Keratinocyte (primary cell): ENCODE results near the gene CARMIL1. TPM values are rescaled to one million over a fixed set of nuclear protein-coding genes. Genes with fewer than 3 reads are reported as not detected.

Experiments
- DNase-seq: peaks from one replicate; pipeline ENCODE4 v3.0.0-alpha.2; 2011; ENCODE audit warnings: low read depth, missing footprints, low spot score
- FAIRE-seq: peaks from 2 replicates; lab custom pipeline; 2011; peaks lifted over from hg19 to GRCh38; lab: Jason Lieb, UNC
- H2AFZ ChIP-seq: 2 replicates; pipeline ENCODE4 v1.6.0; 2012; ENCODE audit warnings: low read length, control low read depth, inconsistent platforms; ENCODE audit not compliant: control insufficient read depth
- H3K27ac ChIP-seq: 2 replicates; pipeline ENCODE4 v1.5.1; 2011; ENCODE audit warnings: low read length; ENCODE audit not compliant: control insufficient read depth, insufficient read depth
- H3K27me3 ChIP-seq: 3 replicates; pipeline ENCODE4 v1.6.0; 2011; ENCODE audit warnings: low read length; ENCODE audit not compliant: control insufficient read depth, insufficient read depth; ENCODE audit errors: extremely low read depth
- H3K36me3 ChIP-seq, 2 experiments: 2 replicates in 1 of 2; 3 replicates in 1 of 2; pipeline ENCODE4 v1.5.1; 2011; ENCODE audit warnings: low read length in 2 of 2, mild to moderate bottlenecking in 1 of 2; ENCODE audit not compliant: control insufficient read depth in 2 of 2, insufficient read depth in 2 of 2; ENCODE audit errors: extremely low read depth in 1 of 2
- H3K4me1 ChIP-seq: 3 replicates; pipeline ENCODE4 v1.5.1; 2011; ENCODE audit warnings: low read length; ENCODE audit not compliant: control insufficient read depth, insufficient read depth; ENCODE audit errors: extremely low read depth
- H3K4me2 ChIP-seq: 3 replicates; pipeline ENCODE4 v1.6.0; 2011; ENCODE audit warnings: low read depth, low read length; ENCODE audit not compliant: control insufficient read depth, insufficient read depth; ENCODE audit errors: extremely low read depth
- H3K4me3 ChIP-seq, 3 experiments: fragments of 200-600 bp in 1 of 3; sonication (generic) in 1 of 3; 2 replicates in 2 of 3; 3 replicates in 1 of 3; pipeline ENCODE4 v1.5.1; 2011 to 2016; ENCODE audit warnings: low read length in 3 of 3, mild to moderate bottlenecking in 3 of 3, control low read depth in 2 of 3, inconsistent platforms in 1 of 3, low read depth in 1 of 3, mixed read lengths in 1 of 3, mixed run types in 1 of 3, moderate library complexity in 1 of 3; ENCODE audit not compliant: control insufficient read depth in 2 of 3, insufficient read depth in 2 of 3; ENCODE audit errors: extremely low read depth in 1 of 3
- H3K79me2 ChIP-seq: 2 replicates; pipeline ENCODE4 v1.6.0; 2012; ENCODE audit warnings: low read length; ENCODE audit not compliant: control insufficient read depth, insufficient read depth
- H3K9ac ChIP-seq: 3 replicates; pipeline ENCODE4 v1.6.0; 2011; ENCODE audit warnings: low read length; ENCODE audit not compliant: control insufficient read depth, insufficient read depth; ENCODE audit errors: extremely low read depth
- H3K9me1 ChIP-seq: 3 replicates; pipeline ENCODE4 v1.6.0; 2011; ENCODE audit warnings: low read length; ENCODE audit not compliant: control insufficient read depth, insufficient read depth; ENCODE audit errors: extremely low read depth
- H3K9me3 ChIP-seq: 2 replicates; pipeline ENCODE4 v1.5.1; 2012; ENCODE audit warnings: low read depth, low read length; ENCODE audit not compliant: control insufficient read depth
- H4K20me1 ChIP-seq: 3 replicates; pipeline ENCODE4 v1.6.0; 2011; ENCODE audit warnings: low read length; ENCODE audit not compliant: control insufficient read depth, insufficient read depth; ENCODE audit errors: extremely low read depth
- CTCF ChIP-seq, 3 experiments: IDR thresholded peaks in 1 of 3; conservative IDR thresholded peaks in 1 of 3; optimal IDR thresholded peaks in 1 of 3; 2 replicates in 2 of 3; 3 replicates in 1 of 3; pipeline versions ENCODE3 to v1.5.1; 2011; ENCODE audit warnings: low read length in 3 of 3, mild to moderate bottlenecking in 3 of 3, moderate library complexity in 2 of 3, control low read depth in 1 of 3, inconsistent platforms in 1 of 3; ENCODE audit not compliant: insufficient read depth in 2 of 3; ENCODE audit errors: extremely low read depth in 1 of 3
- EZH2 ChIP-seq: IDR thresholded peaks from one replicate; pipeline ENCODE4 v1.6.1; 2012; ENCODE audit warnings: inconsistent platforms, mild to moderate bottlenecking, low read length, moderate library complexity
- dilution Hi-C: fragments of 300-500 bp; cut with MboI; formaldehyde crosslinking; loops from one replicate; pipeline ENCODE4 v1.7.0; 2020; ENCODE audit warnings: low sequenced_read_pairs; ENCODE audit not compliant: extremely low pct_ligation_motif_present
- polyA plus RNA-seq, 5 experiments: library from polyadenylated mRNA; depleted of rRNA in 3 of 5; stranded (reverse) in 3 of 5; stranded (forward) in 1 of 5; unstranded in 1 of 5; fragments of >200 nt; gene quantifications; 1 replicate in 1 of 5; 2 replicates in 3 of 5; 3 replicates in 1 of 5; pipeline versions ENCODE4 v1.2.1 to v1.2.3, GENCODE V29; 2011 to 2012; ENCODE audit warnings: missing spikeins in 2 of 5, low read depth in 1 of 5, low replicate concordance in 1 of 5

Gene CARMIL1
- polyA plus RNA-seq, 1 donor (not counting 4 experiments of a cell fraction or from before 2014, with no cell fraction given), result 18.9 TPM

- peaks cover 0 to 3% of the 10 kb centered on the region in 2 experiments for H3K36me3 ChIP-seq
- H3K9ac ChIP-seq, result no peak overlapping the region
- TF ChIP-seq CTCF (optimal IDR thresholded peaks at IDR 0.05 in 1 of 3, IDR thresholded peaks at IDR 0.05 in 1 of 3, conservative IDR thresholded peaks at IDR 0.05 in 1 of 3; ENCODE audit: extremely low read depth in 1 of 3, insufficient read depth in 2 of 3, low read length in 3 of 3) (no peak), EZH2 (no peak)
- H4K20me1 ChIP-seq, result no peaks in the 10 kb centered on the region
- no peak overlapping the region for H3K4me3 ChIP-seq
- H3K9me3 ChIP-seq, result no peaks in the 10 kb centered on the region
- no peak overlapping the region for H3K27ac ChIP-seq
- H2AFZ ChIP-seq, result no peak overlapping the region
- no peaks in the 10 kb centered on the region for H3K27me3 ChIP-seq
- no peaks in the 10 kb centered on the region for H3K79me2 ChIP-seq
- no peaks in the 10 kb centered on the region for H3K4me1 ChIP-seq
- DNase-seq (no peak), FAIRE-seq (no peak)
- no peak overlapping the region for H3K4me2 ChIP-seq
- dilution Hi-C loops, result no loop called here
- no peaks in the 10 kb centered on the region for H3K9me1 ChIP-seq
Observed at GRCh38 chr6:25553502-25553901, 274.3 kb downstream of the CARMIL1 start.

GRCh38 chr6:25555188-25555587, 276.0 kb downstream of the CARMIL1 start:
- DNase-seq (no peak), FAIRE-seq (no peak)
- H3K4me2 ChIP-seq, result no peak overlapping the region
- no peaks in the 10 kb centered on the region for H3K27me3 ChIP-seq
- no peaks in the 10 kb centered on the region for H3K9me3 ChIP-seq
- TF ChIP-seq EZH2 (no peak), CTCF (optimal IDR thresholded peaks at IDR 0.05 in 1 of 3, IDR thresholded peaks at IDR 0.05 in 1 of 3, conservative IDR thresholded peaks at IDR 0.05 in 1 of 3; ENCODE audit: extremely low read depth in 1 of 3, insufficient read depth in 2 of 3, low read length in 3 of 3) (no peak)
- no peak overlapping the region for H3K9ac ChIP-seq
- H2AFZ ChIP-seq, result no peak overlapping the region
- no peak overlapping the region for H3K4me3 ChIP-seq
- no peak overlapping the region for H3K27ac ChIP-seq
- peaks cover 0 to 3% of the 10 kb centered on the region in 2 experiments for H3K36me3 ChIP-seq
- H4K20me1 ChIP-seq, result no peaks in the 10 kb centered on the region
- H3K4me1 ChIP-seq, result no peaks in the 10 kb centered on the region
- H3K79me2 ChIP-seq, result no peaks in the 10 kb centered on the region
- no peaks in the 10 kb centered on the region for H3K9me1 ChIP-seq
- dilution Hi-C loops, result no loop called here
